Measurements from ENCODE around the gene ISM1. TPM values are rescaled to one million over a fixed set of nuclear protein-coding genes. Genes with fewer than 3 reads are reported as not detected.

Gene ISM1
- polyA plus RNA-seq, 1 donor from 2014 or later, result not detected

GRCh38 chr20:13290724-13291123, 69.7 kb downstream of the ISM1 start:
- Histone ChIP-seq H4K20me1 (ENCODE audit: insufficient read depth) (no peaks in the 10 kb centered on the region), H2AFZ (ENCODE audit: low read depth, low read length) (no peak overlapping the region), H3K9ac (ENCODE audit: low read length) (no peak overlapping the region), H3K9me2 (ENCODE audit: insufficient read depth, low read length) (no peaks in the 10 kb centered on the region), H3K27me3 (ENCODE audit: insufficient read depth, low read depth, low read length) (no peaks in the 10 kb centered on the region), H3K9me3 (ENCODE audit: low read length) (no peaks in the 10 kb centered on the region), H3K4me2 (ENCODE audit: low read length) (no peak overlapping the region), H3K27ac (ENCODE audit: low read length) (no peak overlapping the region), H3K36me3 (ENCODE audit: insufficient read depth, low read length) (no peaks in the 10 kb centered on the region), H3F3A (ENCODE audit: insufficient read depth, low read length, poor library complexity, severe bottlenecking) (no peaks in the 10 kb centered on the region), H3K4me3 (ENCODE audit: low read length) (no peak overlapping the region), H3K79me2 (replicated peaks; ENCODE audit: insufficient read depth, low read length) (no peaks in the 10 kb centered on the region)
- TF ChIP-seq EZH2 (IDR thresholded peaks at IDR 0.05; ENCODE audit: borderline replicate concordance, insufficient read depth, low read length, poor library complexity, severe bottlenecking) (no peak), CTCF (IDR thresholded peaks at IDR 0.05; ENCODE audit: poor library complexity, severe bottlenecking) (no peak), REST (IDR thresholded peaks at IDR 0.05; ENCODE audit: borderline replicate concordance) (no peak), TAF1 (IDR thresholded peaks at IDR 0.05; ENCODE audit: low read depth) (no peak), MXI1 (conservative IDR thresholded peaks at IDR 0.05; ENCODE audit: poor library complexity, severe bottlenecking) (no peak), POLR2AphosphoS5 (IDR thresholded peaks at IDR 0.05) (no peak), EP300 (conservative IDR thresholded peaks at IDR 0.05; ENCODE audit: poor library complexity, severe bottlenecking) (no peak), SMC3 (conservative IDR thresholded peaks at IDR 0.05; ENCODE audit: poor library complexity) (no peak), RAD21 (conservative IDR thresholded peaks at IDR 0.05) (no peak)

- H3K9me3 ChIP-seq (ENCODE audit: low read length), result no peaks in the 10 kb centered on the region
- no peak overlapping the region for H3K4me3 ChIP-seq (ENCODE audit: low read length)
- no peaks in the 10 kb centered on the region for H3K9me2 ChIP-seq (ENCODE audit: insufficient read depth, low read length)
- H3K4me2 ChIP-seq (ENCODE audit: low read length), result no peak overlapping the region
- H3K36me3 ChIP-seq (ENCODE audit: insufficient read depth, low read length), result no peaks in the 10 kb centered on the region
- TF ChIP-seq TAF1 (IDR thresholded peaks at IDR 0.05; ENCODE audit: low read depth), result no peak
- H3K27me3 ChIP-seq (ENCODE audit: insufficient read depth, low read depth, low read length), result no peaks in the 10 kb centered on the region
- H3K79me2 ChIP-seq (replicated peaks; ENCODE audit: insufficient read depth, low read length), result no peaks in the 10 kb centered on the region
- H3F3A ChIP-seq (ENCODE audit: insufficient read depth, low read length, poor library complexity, severe bottlenecking), result no peaks in the 10 kb centered on the region
- H2AFZ ChIP-seq (ENCODE audit: low read depth, low read length), result no peak overlapping the region
- no peak overlapping the region for H3K9ac ChIP-seq (ENCODE audit: low read length)
- no peak overlapping the region for H3K27ac ChIP-seq (ENCODE audit: low read length)
- H4K20me1 ChIP-seq (ENCODE audit: insufficient read depth), result no peaks in the 10 kb centered on the region
These were observed 70.1 kb downstream of the ISM1 start for GRCh38 chr20:13291157-13291556.

All from neural cell (in vitro differentiated cells).